H1 (cell line): Measurements from ENCODE around the gene SLC25A6. TPM values are rescaled to one million over a fixed set of nuclear protein-coding genes. Genes with fewer than 3 reads are reported as not detected.

Experiments used
- CTCF ChIA-PET: fragments of 300-600 bp; sonication (Branson Sonifier 250); formaldehyde crosslinking; loops from one replicate; lab custom pipeline; 2021; ENCODE audit not compliant: partially characterized antibody; lab: Charles Lee
- POLR2A ChIA-PET: fragments of 300-600 bp; sonication (Branson Sonifier 250); formaldehyde crosslinking; loops from one replicate; lab custom pipeline; 2021; ENCODE audit warnings: inconsistent platforms; ENCODE audit not compliant: partially characterized antibody; lab: Charles Lee
- DNase-seq, 2 experiments: peaks; one replicate each; pipeline versions ENCODE4 v3.0.0 to v3.0.0-alpha.2; 2010 to 2022; ENCODE audit warnings: low spot score in 2 of 2, low read depth in 1 of 2, mixed read lengths in 1 of 2
- FAIRE-seq: peaks from 2 replicates; lab custom pipeline; 2011; peaks lifted over from hg19 to GRCh38; lab: Jason Lieb, UNC
- H2AFZ ChIP-seq: 2 replicates; pipeline ENCODE4 v1.8.1; 2012; ENCODE audit warnings: low read length, inconsistent platforms
- H2AK5ac ChIP-seq: 2 replicates; pipeline ENCODE4 v1.6.1; 2013; ENCODE audit warnings: low read depth, low read length
- H2BK120ac ChIP-seq: replicated peaks from 2 replicates; pipeline ENCODE3; 2013; ENCODE audit warnings: low read depth, low read length, inconsistent platforms
- H2BK12ac ChIP-seq: 2 replicates; pipeline ENCODE4 v1.6.1; 2013; ENCODE audit warnings: low read depth, low read length
- H2BK15ac ChIP-seq: 2 replicates; pipeline ENCODE4 v1.6.1; 2013; ENCODE audit warnings: low read length
- H2BK20ac ChIP-seq: 2 replicates; pipeline ENCODE4 v1.6.1; 2013; ENCODE audit warnings: low read length
- H2BK5ac ChIP-seq: 2 replicates; pipeline ENCODE4 v1.6.1; 2013; ENCODE audit warnings: low read depth, low read length
- H3K14ac ChIP-seq: 2 replicates; pipeline ENCODE4 v1.6.1; 2013; ENCODE audit warnings: inconsistent platforms; ENCODE audit not compliant: insufficient read length
- H3K18ac ChIP-seq: 2 replicates; pipeline ENCODE4 v1.6.1; 2013; ENCODE audit warnings: low read length; ENCODE audit errors: extremely low read depth
- H3K23ac ChIP-seq: 2 replicates; pipeline ENCODE4 v1.6.1; 2013; ENCODE audit warnings: inconsistent platforms; ENCODE audit not compliant: insufficient read length
- H3K23me2 ChIP-seq: 2 replicates; pipeline ENCODE4 v1.6.1; 2013; ENCODE audit warnings: low read depth, low read length
- H3K27ac ChIP-seq: 2 replicates; pipeline ENCODE4 v1.6.1; 2011; ENCODE audit warnings: low read depth, low read length, inconsistent platforms
- H3K27me3 ChIP-seq, 4 experiments: replicated peaks in 1 of 4; 1 replicate in 1 of 4; 2 replicates in 3 of 4; pipeline versions ENCODE4 v1.6.1 to v1.8.1; 2011 to 2013; ENCODE audit warnings: low read length in 3 of 4, mild to moderate bottlenecking in 3 of 4, inconsistent platforms in 2 of 4, mixed read lengths in 2 of 4, moderate library complexity in 1 of 4; ENCODE audit not compliant: control insufficient read depth in 3 of 4, insufficient read depth in 3 of 4; ENCODE audit errors: extremely low read depth in 1 of 4
- H3K36me3 ChIP-seq, 4 experiments: 2 replicates each; pipeline versions ENCODE4 v1.6.1 to v1.8.1; 2011 to 2013; ENCODE audit warnings: mild to moderate bottlenecking in 4 of 4, low read length in 3 of 4, moderate library complexity in 2 of 4, control low read depth in 1 of 4, inconsistent platforms in 1 of 4; ENCODE audit not compliant: insufficient read depth in 4 of 4, control insufficient read depth in 2 of 4
- H3K4ac ChIP-seq: replicated peaks from 2 replicates; pipeline ENCODE3; 2013; ENCODE audit warnings: low read length, low read depth, mixed read lengths, inconsistent platforms; ENCODE audit not compliant: insufficient read length
- H3K4me1 ChIP-seq, 4 experiments: replicated peaks in 1 of 4; 1 replicate in 1 of 4; 2 replicates in 3 of 4; pipeline versions ENCODE4 v1.6.1 to v1.8.1; 2011 to 2013; ENCODE audit warnings: low read length in 3 of 4, inconsistent platforms in 2 of 4, mixed read lengths in 1 of 4; ENCODE audit not compliant: insufficient read depth in 4 of 4, control insufficient read depth in 3 of 4
- H3K4me2 ChIP-seq, 2 experiments: 2 replicates each; pipeline versions ENCODE4 v1.6.1 to v1.8.1; 2011 to 2013; ENCODE audit warnings: low read depth in 2 of 2, low read length in 2 of 2, control low read depth in 1 of 2, inconsistent platforms in 1 of 2, mild to moderate bottlenecking in 1 of 2; ENCODE audit not compliant: insufficient read depth in 1 of 2
- H3K4me3 ChIP-seq, 4 experiments: fragments of 200-600, 300-600 bp in 1 of 4; sonication (generic), shearing (Covaris generic), sonication (Bioruptor Twin) in 1 of 4; 2 replicates each; pipeline versions ENCODE4 v1.5.1 to v1.8.1; 2011 to 2016; ENCODE audit warnings: low read length in 4 of 4, low read depth in 3 of 4, control low read depth in 2 of 4, inconsistent platforms in 2 of 4, mild to moderate bottlenecking in 2 of 4, mixed read lengths in 1 of 4, moderate library complexity in 1 of 4; ENCODE audit not compliant: insufficient read depth in 2 of 4; ENCODE audit errors: extremely low read depth in 1 of 4
- H3K56ac ChIP-seq: replicated peaks from 2 replicates; pipeline ENCODE3; 2013; ENCODE audit warnings: low read depth, mild to moderate bottlenecking, mixed read lengths, low read length, inconsistent platforms; ENCODE audit not compliant: insufficient read length
- H3K79me1 ChIP-seq: 2 replicates; pipeline ENCODE4 v1.6.1; 2013; ENCODE audit warnings: low read depth, low read length, control low read depth
- H3K79me2 ChIP-seq, 2 experiments: 2 replicates each; pipeline versions ENCODE4 v1.6.1 to v1.8.1; 2012 to 2013; ENCODE audit warnings: low read length in 2 of 2, mild to moderate bottlenecking in 2 of 2, inconsistent platforms in 1 of 2; ENCODE audit not compliant: insufficient read depth in 2 of 2, control insufficient read depth in 1 of 2
- H3K9ac ChIP-seq, 4 experiments: replicated peaks in 1 of 4; 1 replicate in 1 of 4; 2 replicates in 3 of 4; pipeline versions ENCODE4 v1.6.1 to v1.8.1; 2011 to 2013; ENCODE audit warnings: low read depth in 3 of 4, low read length in 3 of 4, control low read depth in 2 of 4, mild to moderate bottlenecking in 2 of 4, moderate library complexity in 2 of 4, inconsistent platforms in 1 of 4; ENCODE audit errors: extremely low read depth in 1 of 4
- H3K9me3 ChIP-seq, 2 experiments: 2 replicates each; pipeline versions ENCODE4 v1.6.1 to v1.8.1; 2012 to 2013; ENCODE audit warnings: mild to moderate bottlenecking in 2 of 2, moderate library complexity in 2 of 2, control low read depth in 1 of 2, inconsistent platforms in 1 of 2, low read depth in 1 of 2, low read length in 1 of 2, mixed read lengths in 1 of 2; ENCODE audit not compliant: insufficient read depth in 2 of 2
- H4K20me1 ChIP-seq, 2 experiments: replicated peaks in 1 of 2; 2 replicates each; pipeline versions ENCODE3 to v1.8.1; 2011 to 2013; ENCODE audit warnings: inconsistent platforms in 2 of 2, low read length in 2 of 2, mild to moderate bottlenecking in 1 of 2; ENCODE audit not compliant: insufficient read depth in 2 of 2, control insufficient read depth in 1 of 2
- H4K5ac ChIP-seq: 2 replicates; pipeline ENCODE4 v1.6.1; 2013; ENCODE audit warnings: low read length, low read depth, mixed read lengths, inconsistent platforms; ENCODE audit not compliant: insufficient read length
- H4K8ac ChIP-seq: 2 replicates; pipeline ENCODE4 v1.8.0; 2013; ENCODE audit warnings: mild to moderate bottlenecking, moderate library complexity, low read length, inconsistent platforms; ENCODE audit not compliant: insufficient read depth; ENCODE audit errors: extremely low read depth
- H4K91ac ChIP-seq: replicated peaks from 2 replicates; pipeline ENCODE3; 2013; ENCODE audit warnings: low read length, mixed read lengths, inconsistent platforms; ENCODE audit not compliant: insufficient read length
- ASH2L ChIP-seq: fragments of 200-600, 300-600 bp; sonication (generic); IDR thresholded peaks from one replicate; pipeline ENCODE4 v1.7.1; 2017; ENCODE audit warnings: low read length
- GABPA ChIP-seq: IDR thresholded peaks from 2 replicates; pipeline ENCODE4 v1.6.1; 2011; ENCODE audit warnings: mild to moderate bottlenecking, low read length, moderate library complexity, borderline replicate concordance; ENCODE audit not compliant: insufficient read depth
- POLR2AphosphoS5 ChIP-seq: IDR thresholded peaks from 2 replicates; pipeline ENCODE4 v1.6.1; 2011; ENCODE audit warnings: low read depth, low read length
- WGBS, 2 experiments: shearing (Covaris generic) in 1 of 2; methylation state at CpG; one replicate each; pipeline versions ENCODE4 v1.1.6 to v1.1.7; 2013 to 2015; ENCODE audit warnings: low lambda C conversion rate in 2 of 2, mixed read lengths in 2 of 2, inconsistent platforms in 1 of 2, low coverage in 1 of 2, missing lambda C conversion rate in 1 of 2; ENCODE audit not compliant: insufficient replicate concordance in 2 of 2, insufficient coverage in 1 of 2, insufficient read length in 1 of 2; ENCODE audit errors: extremely low coverage in 1 of 2, missing lambda C conversion rate in 1 of 2; 5-methylcytosine and 5-hydroxymethylcytosine counted together
- polyA plus RNA-seq, 7 experiments: library from polyadenylated mRNA; depleted of rRNA in 3 of 7; stranded (reverse) in 5 of 7; unstranded in 2 of 7; fragments of >200 nt in 5 of 7; fragments of 200-250 nt in 2 of 7; gene quantifications; 1 replicate in 5 of 7; 2 replicates in 1 of 7; 4 replicates in 1 of 7; pipeline versions ENCODE4 v1.2.1 to v1.2.3, GENCODE V29; 2011 to 2013; ENCODE audit warnings: missing spikeins in 2 of 7, mixed read lengths in 2 of 7
- total RNA-seq: library from RNA; stranded (reverse); fragmentation: NEBNext Ultra II Directional; extraction: Animal tissue kit (Norgen Biotek cat#: 25700); gene quantifications from 2 replicates; pipeline ENCODE4 v1.2.1, GENCODE V29; 2021

SLC25A6 gene
- total and polyA plus RNA-seq, 2 of the 8 experiments (the other 6 are each of a cell fraction or from before 2014, with no cell fraction given), result 487 to 1,220 TPM

DNA sequence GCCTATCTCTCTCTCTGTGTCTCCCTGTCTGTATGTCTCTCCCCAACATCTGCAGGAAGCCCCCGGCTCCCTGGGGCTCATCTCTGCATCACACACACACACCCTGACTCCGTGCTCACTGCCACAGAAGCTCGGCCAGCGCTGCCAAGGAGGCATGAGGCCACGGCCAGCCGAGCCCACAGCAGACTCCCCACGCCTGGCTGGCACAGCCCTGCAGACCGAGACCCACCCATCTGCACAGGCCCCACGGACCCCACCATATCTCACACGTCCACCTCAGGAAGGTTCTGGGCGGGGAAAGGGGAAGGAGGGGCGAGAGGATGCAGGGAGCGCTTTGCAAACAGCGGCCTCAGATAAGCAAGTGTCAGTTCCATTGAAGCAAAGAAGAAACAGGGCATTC, 28.5 kb upstream of the SLC25A6 start:
- Histone ChIP-seq H3K56ac (no peak overlapping the region), H3K18ac (no peak overlapping the region), H3K4me3 (no peak overlapping the region), H2BK15ac (no peak overlapping the region), H3K27me3 (no peaks in the 10 kb centered on the region), H3K36me3 (peaks cover 43 to 82% (median 72%) of the 10 kb centered on the region in 4 experiments), H3K23ac (no peak overlapping the region), H2BK5ac (no peak overlapping the region), H3K4ac (no peak overlapping the region), H2AFZ (no peak overlapping the region), H3K9me3 (peaks cover 0 to 10% of the 10 kb centered on the region in 2 experiments; a peak in 1 of 4 replicates), H3K4me2 (no peak overlapping the region), H3K9ac (no peak overlapping the region), H4K91ac (no peak overlapping the region), H3K4me1 (no peaks in the 10 kb centered on the region), H4K8ac (no peak overlapping the region), H2BK120ac (no peak overlapping the region), H3K79me1 (peaks cover 2% of the 10 kb centered on the region), H4K20me1 (peaks cover 5 to 35% of the 10 kb centered on the region in 2 experiments), H3K27ac (no peak overlapping the region), H3K79me2 (no peaks in the 10 kb centered on the region; a peak in 1 of 4 replicates), H2BK12ac (no peak overlapping the region), H2BK20ac (no peak overlapping the region), H3K23me2 (peaks cover 16% of the 10 kb centered on the region; the same call in 1 of the 2 replicates), H4K5ac (no peak overlapping the region), H3K14ac (no peak overlapping the region), H2AK5ac (no peak overlapping the region)
- CTCF ChIA-PET, result no interaction called here
- FAIRE-seq, result no peak
- no peak for DNase-seq
- POLR2A ChIA-PET, result no interaction called here
- WGBS, 2 experiments, result 79% methylated on average over 14 of the region's 14 CpGs; no CpG with 5 or more reads in 1 of the 2 experiments
- TF ChIP-seq ASH2L (no peak), GABPA (no peak), POLR2AphosphoS5 (peak; percentile 19; the same call in 1 of the 2 replicates)
